A673 (cell line): ENCODE results near the gene PCP2. TPM values are rescaled to one million over a fixed set of nuclear protein-coding genes. Genes with fewer than 3 reads are reported as not detected.

Experiments used
- BruUV-seq: library from RNA; stranded (reverse); fragments of 400-500 nt; replicated peaks from 2 replicates; lab custom pipeline; 2021; lab: Mats Ljungman, UMichigan
- CTCF ChIA-PET: fragments of 300-600 bp; sonication (Branson Sonifier 250); formaldehyde crosslinking; loops from one replicate; lab custom pipeline; 2022; ENCODE audit warnings: antibody characterized with exemption; lab: Charles Lee
- POLR2A ChIA-PET: fragments of 300-600 bp; sonication (Branson Sonifier 250); formaldehyde crosslinking; loops from one replicate; lab custom pipeline; 2022; ENCODE audit warnings: antibody characterized with exemption; ENCODE audit not compliant: low non-redundant PET; lab: Charles Lee
- DNase-seq: peaks from one replicate; pipeline ENCODE4 v3.0.0-alpha.2; 2015; ENCODE audit warnings: low spot score
- H3K27ac ChIP-seq: fragments of 200-600 bp; sonication (generic); 2 replicates; pipeline ENCODE4 v1.5.1; 2016; ENCODE audit warnings: mixed run types, low read depth, mild to moderate bottlenecking, mixed read lengths, antibody characterized with exemption, low read length; ENCODE audit not compliant: poor library complexity, severe bottlenecking
- H3K27me3 ChIP-seq: fragments of 200-600 bp; sonication (generic); replicated peaks from 2 replicates; pipeline ENCODE4 v1.6.1; 2017; ENCODE audit warnings: mixed run types, low read depth, mild to moderate bottlenecking, mixed read lengths, antibody characterized with exemption, low read length; ENCODE audit not compliant: insufficient read depth, poor library complexity
- H3K36me3 ChIP-seq: fragments of 200-600 bp; sonication (generic); 2 replicates; pipeline ENCODE4 v1.6.1; 2016; ENCODE audit warnings: mixed run types, mild to moderate bottlenecking, mixed read lengths, antibody characterized with exemption, low read length; ENCODE audit not compliant: insufficient read depth, poor library complexity, severe bottlenecking
- H3K4me1 ChIP-seq: fragments of 200-600 bp; sonication (generic); 2 replicates; pipeline ENCODE4 v1.6.1; 2017; ENCODE audit warnings: mixed run types, mild to moderate bottlenecking, mixed read lengths, antibody characterized with exemption, low read length; ENCODE audit not compliant: insufficient read depth, poor library complexity, severe bottlenecking
- H3K4me3 ChIP-seq: fragments of 200-600 bp; sonication (generic); 2 replicates; pipeline ENCODE4 v1.5.1; 2016; ENCODE audit warnings: low read depth, mixed run types, mild to moderate bottlenecking, mixed read lengths, low read length; ENCODE audit not compliant: poor library complexity, severe bottlenecking
- H3K9me3 ChIP-seq: fragments of 200-600 bp; sonication (generic); 2 replicates; pipeline ENCODE4 v1.6.1; 2016; ENCODE audit warnings: mixed run types, low read depth, mild to moderate bottlenecking, mixed read lengths, antibody characterized with exemption, low read length; ENCODE audit not compliant: poor library complexity, severe bottlenecking
- CTCF ChIP-seq: fragments of 300-800, 200-600 bp; sonication (generic); conservative IDR thresholded peaks from 2 replicates; pipeline ENCODE4 v1.5.1; 2017; ENCODE audit warnings: low read depth, mild to moderate bottlenecking, antibody characterized with exemption, low read length, moderate library complexity, mixed read lengths
- EZH2 ChIP-seq: fragments of 200-600 bp; sonication (generic); IDR thresholded peaks from 2 replicates; pipeline ENCODE4 v1.6.1; 2017; ENCODE audit warnings: borderline replicate concordance, low read depth, mild to moderate bottlenecking, mixed read lengths, antibody characterized with exemption, low read length; ENCODE audit not compliant: poor library complexity, severe bottlenecking
- intact Hi-C: fragments of 100-400 bp; cut with micrococcal nuclease; formaldehyde crosslinking; loops from one replicate; pipeline ENCODE4 v1.10.0; 2022; ENCODE audit not compliant: unreplicated experiment
- total RNA-seq: library from RNA; stranded (reverse); gene quantifications from 2 replicates; pipeline ENCODE4 v1.2.3, GENCODE V29; 2021

The PCP2 gene
- total RNA-seq, 1 experiment from 2014 or later: not detected

GRCh38 chr19:7637374-7638256 is 4.1 kb upstream of the PCP2 start:
- peaks cover 9% of the 10 kb centered on the region for H3K4me1 ChIP-seq
- TF ChIP-seq EZH2: no peak
- TF ChIP-seq CTCF: no peak
- POLR2A ChIA-PET: no interaction called here
- intact Hi-C loops: no loop called here
- no TSS peak for BruUV-seq
- H3K27ac ChIP-seq: peak overlapping the region; percentile 67
- H3K27me3 ChIP-seq: no peaks in the 10 kb centered on the region
- H3K4me3 ChIP-seq: peak overlapping the region; percentile 79
- no peaks in the 10 kb centered on the region for H3K36me3 ChIP-seq
- H3K9me3 ChIP-seq: no peaks in the 10 kb centered on the region
- CTCF ChIA-PET: no interaction called here
- no peak for DNase-seq

GRCh38 chr19:7636691-7637373 is 3.3 kb upstream of the PCP2 start, which contains the start of gene STXBP2:
Gene STXBP2 (plus strand): TSS chr19:7637110. CDS start chr19:7637150, 40 bp downstream.
- intact Hi-C loops: no loop called here
- no peaks in the 10 kb centered on the region for H3K27me3 ChIP-seq
- POLR2A ChIA-PET: no interaction called here
- no TSS peak for BruUV-seq
- no peaks in the 10 kb centered on the region for H3K9me3 ChIP-seq
- CTCF ChIA-PET: no interaction called here
- TF ChIP-seq CTCF: no peak
- TF ChIP-seq EZH2: no peak
- peak; percentile 75 for DNase-seq
- H3K36me3 ChIP-seq: no peaks in the 10 kb centered on the region
- H3K4me3 ChIP-seq: peak within 1 kb of the TSS; percentile 79
- peaks cover 9% of the 10 kb centered on the region for H3K4me1 ChIP-seq
- H3K27ac ChIP-seq: peak within 1 kb of the TSS; percentile 67

- H3K9me3 ChIP-seq: no peaks in the 10 kb centered on the region
- BruUV-seq: no TSS peak
- H3K27ac ChIP-seq: no peak overlapping the region
- H3K4me1 ChIP-seq: peaks cover 9% of the 10 kb centered on the region
- H3K4me3 ChIP-seq: peak overlapping the region; percentile 79
- H3K27me3 ChIP-seq: no peaks in the 10 kb centered on the region
- DNase-seq: peak; percentile 54
- no peak for TF ChIP-seq EZH2
- no peak for TF ChIP-seq CTCF
- POLR2A ChIA-PET: no interaction called here
- CTCF ChIA-PET: no interaction called here
- H3K36me3 ChIP-seq: no peaks in the 10 kb centered on the region
- intact Hi-C loops: no loop called here
These were observed 2.8 kb upstream of the PCP2 start for GRCh38 chr19:7636317-7636690.
